ENCODE measurements around the gene ANKS1B. TPM values are rescaled to one million over a fixed set of nuclear protein-coding genes. Genes with fewer than 3 reads are reported as not detected.

ANKS1B gene
- total RNA-seq, 1 experiment from 2014 or later = 18.8 TPM

DNA sequence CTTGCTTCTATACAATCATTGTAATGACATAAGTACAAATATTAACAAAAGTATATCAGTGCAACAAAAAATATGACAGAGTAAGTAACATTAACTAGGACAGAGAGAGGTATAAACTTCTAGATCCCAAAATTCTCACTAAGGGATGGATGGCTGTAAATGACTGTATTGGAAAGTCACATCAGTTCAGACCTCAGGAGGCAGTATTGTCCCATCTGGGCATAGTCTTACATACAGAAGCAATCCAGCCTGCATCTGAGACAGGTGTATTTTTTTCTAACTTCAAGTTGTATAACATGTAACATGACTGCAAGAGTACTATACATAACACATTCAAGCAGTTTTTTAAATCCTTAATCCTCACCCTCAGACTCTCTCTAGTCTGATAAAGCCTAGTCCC is 238.2 kb downstream of the ANKS1B start:
- CTCF ChIA-PET = no interaction called here
- Mint-ChIP-seq H3K4me3 (ENCODE audit: unreplicated experiment) (no peak overlapping the region), H3K36me3 (ENCODE audit: insufficient read depth, unreplicated experiment) (no peaks in the 10 kb centered on the region), H3K9me3 (ENCODE audit: unreplicated experiment) (no peaks in the 10 kb centered on the region), H3K27ac (ENCODE audit: low read depth, unreplicated experiment) (no peak overlapping the region), H3K27me3 (ENCODE audit: insufficient read depth, unreplicated experiment) (no peaks in the 10 kb centered on the region), H3K4me1 (ENCODE audit: insufficient read depth, unreplicated experiment) (peaks cover 2% of the 10 kb centered on the region)
- peak; percentile 8 for DNase-seq (ENCODE audit: unreplicated experiment)
- intact Hi-C loops (cut with micrococcal nuclease) = no loop called here
- TF ChIP-seq, protein P1, sequence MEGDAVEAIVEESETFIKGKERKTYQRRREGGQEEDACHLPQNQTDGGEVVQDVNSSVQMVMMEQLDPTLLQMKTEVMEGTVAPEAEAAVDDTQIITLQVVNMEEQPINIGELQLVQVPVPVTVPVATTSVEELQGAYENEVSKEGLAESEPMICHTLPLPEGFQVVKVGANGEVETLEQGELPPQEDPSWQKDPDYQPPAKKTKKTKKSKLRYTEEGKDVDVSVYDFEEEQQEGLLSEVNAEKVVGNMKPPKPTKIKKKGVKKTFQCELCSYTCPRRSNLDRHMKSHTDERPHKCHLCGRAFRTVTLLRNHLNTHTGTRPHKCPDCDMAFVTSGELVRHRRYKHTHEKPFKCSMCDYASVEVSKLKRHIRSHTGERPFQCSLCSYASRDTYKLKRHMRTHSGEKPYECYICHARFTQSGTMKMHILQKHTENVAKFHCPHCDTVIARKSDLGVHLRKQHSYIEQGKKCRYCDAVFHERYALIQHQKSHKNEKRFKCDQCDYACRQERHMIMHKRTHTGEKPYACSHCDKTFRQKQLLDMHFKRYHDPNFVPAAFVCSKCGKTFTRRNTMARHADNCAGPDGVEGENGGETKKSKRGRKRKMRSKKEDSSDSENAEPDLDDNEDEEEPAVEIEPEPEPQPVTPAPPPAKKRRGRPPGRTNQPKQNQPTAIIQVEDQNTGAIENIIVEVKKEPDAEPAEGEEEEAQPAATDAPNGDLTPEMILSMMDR (IDR thresholded peaks at IDR 0.05; ENCODE audit: unreplicated experiment) = no peak
- no TSS peak for BruUV-seq (replicated peaks)
- POLR2A ChIA-PET = no interaction called here

DNA sequence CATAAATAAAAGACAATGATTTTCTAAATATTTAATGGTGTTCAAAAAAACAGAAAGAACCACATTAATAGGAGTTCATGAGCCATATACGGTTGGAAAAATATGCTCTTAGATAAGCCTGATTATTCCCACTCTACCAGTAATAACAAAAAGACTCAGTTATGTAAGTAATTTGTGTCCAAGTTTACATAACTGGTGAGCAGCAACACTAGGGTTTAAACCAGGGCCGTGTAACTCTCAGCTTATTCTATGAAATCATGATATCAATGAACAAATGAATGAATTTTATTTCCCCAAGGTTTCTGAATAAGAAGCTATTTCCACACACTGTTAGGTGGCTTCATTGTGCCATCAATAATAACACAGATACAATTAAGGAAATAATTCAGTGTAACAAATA is 238.8 kb downstream of the ANKS1B start:
- no TSS peak for BruUV-seq (replicated peaks)
- H3K27ac Mint-ChIP-seq (ENCODE audit: low read depth, unreplicated experiment) = no peak overlapping the region
- no peaks in the 10 kb centered on the region for H3K9me3 Mint-ChIP-seq (ENCODE audit: unreplicated experiment)
- no peaks in the 10 kb centered on the region for H3K36me3 Mint-ChIP-seq (ENCODE audit: insufficient read depth, unreplicated experiment)
- no peak for DNase-seq (ENCODE audit: unreplicated experiment)
- H3K4me3 Mint-ChIP-seq (ENCODE audit: unreplicated experiment) = no peak overlapping the region
- POLR2A ChIA-PET = no interaction called here
- H3K27me3 Mint-ChIP-seq (ENCODE audit: insufficient read depth, unreplicated experiment) = no peaks in the 10 kb centered on the region
- intact Hi-C loops (cut with micrococcal nuclease) = no loop called here
- H3K4me1 Mint-ChIP-seq (ENCODE audit: insufficient read depth, unreplicated experiment) = no peaks in the 10 kb centered on the region
- CTCF ChIA-PET = no interaction called here
- TF ChIP-seq, protein P1 (IDR thresholded peaks at IDR 0.05; ENCODE audit: unreplicated experiment) = no peak

DNA sequence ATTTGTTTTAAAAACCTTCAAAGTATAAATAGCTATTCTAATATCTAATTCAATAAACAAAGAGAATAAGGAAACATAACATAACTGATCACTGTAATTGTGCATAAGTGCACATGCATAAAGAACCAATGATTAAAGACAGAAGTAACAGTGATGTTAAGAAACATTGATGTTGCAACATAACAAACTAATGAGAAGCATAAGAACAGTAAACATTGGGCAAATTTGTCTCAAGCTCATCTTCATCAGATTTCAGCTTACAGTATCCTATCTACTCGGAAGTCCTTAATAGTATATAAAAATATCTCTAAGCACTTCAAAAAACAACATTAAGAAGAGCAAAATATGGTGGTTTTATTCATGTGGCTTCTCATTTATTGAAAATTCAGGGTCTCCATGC is 239.6 kb downstream of the ANKS1B start:
- no peaks in the 10 kb centered on the region for H3K9me3 Mint-ChIP-seq (ENCODE audit: unreplicated experiment)
- intact Hi-C loops (cut with micrococcal nuclease) = no loop called here
- TF ChIP-seq, protein P1 (IDR thresholded peaks at IDR 0.05; ENCODE audit: unreplicated experiment) = no peak

DNA sequence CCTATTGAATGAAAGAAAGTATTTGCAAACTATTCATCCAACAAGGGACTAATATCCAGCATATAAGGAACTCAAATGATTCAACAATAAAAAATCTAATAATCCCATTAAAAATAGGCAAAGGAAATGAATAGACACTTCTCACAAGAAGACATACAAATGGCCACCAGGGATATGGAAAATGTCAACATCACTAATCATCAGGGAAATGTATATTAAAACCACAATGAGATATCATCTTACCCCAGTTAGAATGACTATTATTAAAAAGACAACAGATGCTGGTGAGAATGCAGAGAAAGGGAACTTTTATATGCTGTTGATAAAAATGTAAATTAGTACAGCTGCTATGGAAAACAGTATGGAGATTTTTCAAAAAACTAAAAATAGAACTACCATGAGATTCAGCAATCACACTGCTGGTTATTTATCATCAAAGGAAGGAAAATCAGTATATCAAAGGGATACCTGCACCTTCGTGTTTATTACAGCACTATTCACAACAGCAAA is 247.9 kb downstream of the ANKS1B start:
- no TSS peak for BruUV-seq (replicated peaks)
- TF ChIP-seq, protein P1 (IDR thresholded peaks at IDR 0.05; ENCODE audit: unreplicated experiment) = no peak
- H3K36me3 Mint-ChIP-seq (ENCODE audit: insufficient read depth, unreplicated experiment) = no peaks in the 10 kb centered on the region
- DNase-seq (ENCODE audit: unreplicated experiment) = no peak
- no peak overlapping the region for H3K27ac Mint-ChIP-seq (ENCODE audit: low read depth, unreplicated experiment)
- H3K4me1 Mint-ChIP-seq (ENCODE audit: insufficient read depth, unreplicated experiment) = no peaks in the 10 kb centered on the region
- no peaks in the 10 kb centered on the region for H3K27me3 Mint-ChIP-seq (ENCODE audit: insufficient read depth, unreplicated experiment)
- ChIA-PET POLR2A (no interaction called here), CTCF (no interaction called here)
- H3K9me3 Mint-ChIP-seq (ENCODE audit: unreplicated experiment) = peaks cover 6% of the 10 kb centered on the region
- H3K4me3 Mint-ChIP-seq (ENCODE audit: unreplicated experiment) = no peak overlapping the region
- intact Hi-C loops (cut with micrococcal nuclease) = no loop called here

More for the DNA sequence above, 239.6 kb downstream of the ANKS1B start:
- no peaks in the 10 kb centered on the region for H3K4me1 Mint-ChIP-seq (ENCODE audit: insufficient read depth, unreplicated experiment)
- no TSS peak for BruUV-seq (replicated peaks)
- H3K36me3 Mint-ChIP-seq (ENCODE audit: insufficient read depth, unreplicated experiment) = no peaks in the 10 kb centered on the region
- ChIA-PET CTCF (interaction anchor here (2.1 kb wide), 1 partner anchor 22 kb away, joined by 4 read pairs; no protein-coding TSS in a partner anchor), POLR2A (no interaction called here)
- H3K4me3 Mint-ChIP-seq (ENCODE audit: unreplicated experiment) = no peak overlapping the region
- DNase-seq (ENCODE audit: unreplicated experiment) = no peak
- H3K27me3 Mint-ChIP-seq (ENCODE audit: insufficient read depth, unreplicated experiment) = no peaks in the 10 kb centered on the region
- no peak overlapping the region for H3K27ac Mint-ChIP-seq (ENCODE audit: low read depth, unreplicated experiment)

All from MCF 10A (cell line).